BJ (cell line): Measurements from ENCODE around the gene SMPD2. TPM values are rescaled to one million over a fixed set of nuclear protein-coding genes. Genes with fewer than 3 reads are reported as not detected.

Experiments used
- CTCF ChIA-PET: fragments of 350-600 bp; formaldehyde crosslinking; extraction: SDS; loops from one replicate; lab custom pipeline; 2021; ENCODE audit warnings: antibody characterized with exemption, inconsistent platforms; lab: Yijun Ruan, JAX
- POLR2A ChIA-PET: fragments of 300-600 bp; sonication (Branson Sonifier 250); formaldehyde crosslinking; extraction: SDS; loops from one replicate; lab custom pipeline; 2021; ENCODE audit warnings: antibody characterized with exemption; lab: Charles Lee
- DNase-seq: peaks from one replicate; pipeline ENCODE4 v3.0.0-alpha.2; 2011; ENCODE audit warnings: low read depth
- H3K27me3 ChIP-seq: 2 replicates; pipeline ENCODE4 v1.6.0; 2011; ENCODE audit warnings: low read length; ENCODE audit not compliant: control insufficient read depth, insufficient read depth
- H3K36me3 ChIP-seq: 2 replicates; pipeline ENCODE4 v1.5.1; 2011; ENCODE audit warnings: low read length; ENCODE audit not compliant: control insufficient read depth, insufficient read depth
- H3K4me3 ChIP-seq: 2 replicates; pipeline ENCODE4 v1.5.1; 2011; ENCODE audit warnings: low read depth, mild to moderate bottlenecking, control low read depth, low read length
- CTCF ChIP-seq: IDR thresholded peaks from 2 replicates; pipeline ENCODE4 v1.5.1; 2011; ENCODE audit warnings: low read depth, mild to moderate bottlenecking, control low read depth, inconsistent platforms, low read length, moderate library complexity; ENCODE audit not compliant: insufficient read depth
- polyA plus RNA-seq: library from polyadenylated mRNA; depleted of rRNA; stranded (reverse); fragments of >200 nt; gene quantifications from 2 replicates; pipeline ENCODE4 v1.2.3, GENCODE V29; 2011

Gene SMPD2
- polyA plus RNA-seq, 1 experiment: 9.8 TPM

- no peaks in the 10 kb centered on the region for H3K36me3 ChIP-seq
- H3K4me3 ChIP-seq: no peak overlapping the region
- no peak for DNase-seq
- ChIA-PET POLR2A (no interaction called here), CTCF (interaction anchor here (0.6 to 2.3 kb wide), 6 partner anchors 12 to 322 kb away, joined by 3 to 23 read pairs (median 4); no protein-coding TSS in a partner anchor)
- TF ChIP-seq CTCF: peak; percentile 44
- H3K27me3 ChIP-seq: 0 out of 2 replicates have a peak, but pooled peaks cover 1% of the 10 kb centered on the region
Observed at GRCh38 chr6:109397020-109397419, 43.5 kb upstream of the SMPD2 start.

- Histone ChIP-seq H3K36me3 (no peaks in the 10 kb centered on the region), H3K4me3 (no peak overlapping the region), H3K27me3 (0 out of 2 replicates have a peak, but pooled peaks cover 7% of the 10 kb centered on the region)
- no peak for DNase-seq
- CTCF ChIA-PET: no interaction called here
- POLR2A ChIA-PET: no interaction called here
- TF ChIP-seq CTCF: no peak
Observed at GRCh38 chr6:109406196-109406595, 34.3 kb upstream of the SMPD2 start.

- TF ChIP-seq CTCF: no peak
- ChIA-PET CTCF (no interaction called here), POLR2A (no interaction called here)
- Histone ChIP-seq H3K36me3 (no peaks in the 10 kb centered on the region), H3K4me3 (no peak overlapping the region), H3K27me3 (peaks cover 6% of the 10 kb centered on the region; the same call in 1 of the 2 replicates)
- DNase-seq: no peak
Observed at GRCh38 chr6:109411034-109411433, 29.5 kb upstream of the SMPD2 start.

- DNase-seq: no peak
- H3K27me3 ChIP-seq: no peaks in the 10 kb centered on the region
- H3K4me3 ChIP-seq: no peak overlapping the region
- ChIA-PET POLR2A (no interaction called here), CTCF (no interaction called here)
- H3K36me3 ChIP-seq: no peaks in the 10 kb centered on the region
- no peak for TF ChIP-seq CTCF
Observed at GRCh38 chr6:109417646-109418045, 22.9 kb upstream of the SMPD2 start.

GRCh38 chr6:109420751-109421150 lies 19.8 kb upstream of the SMPD2 start:
- Histone ChIP-seq H3K4me3 (no peak overlapping the region), H3K27me3 (no peaks in the 10 kb centered on the region), H3K36me3 (no peaks in the 10 kb centered on the region)
- no peak for TF ChIP-seq CTCF
- ChIA-PET CTCF (interaction anchor here (0.6 kb wide), 1 partner anchor 69 kb away, joined by 3 read pairs; no protein-coding TSS in a partner anchor), POLR2A (no interaction called here)
- no peak for DNase-seq
